A549 (cell line): ENCODE measurements around the gene NFKBIE. TPM values are rescaled to one million over a fixed set of nuclear protein-coding genes. Genes with fewer than 3 reads are reported as not detected.

Experiments used
- ATAC-seq, 2 experiments: fragments of 200-7000 bp in 1 of 2; fragments of >200 bp in 1 of 2; cut with Nextera tagmentation in 1 of 2; cut with Tn5 transposase in 1 of 2; 3 replicates each; pipeline versions ENCODE4 v1.8.0 to v1.9.1; 2018 to 2020; ENCODE audit warnings: mild to moderate bottlenecking in 1 of 2, moderate library complexity in 1 of 2
- CTCF ChIA-PET: fragments of 300-600 bp; sonication (Branson Sonifier 250); formaldehyde crosslinking; extraction: SDS; loops from one replicate; lab custom pipeline; 2021; ENCODE audit warnings: antibody characterized with exemption, inconsistent platforms; lab: Yijun Ruan, JAX
- POLR2A ChIA-PET: fragments of 350-600 bp; formaldehyde crosslinking; extraction: SDS; loops from one replicate; lab custom pipeline; 2021; ENCODE audit warnings: antibody characterized with exemption, inconsistent platforms; lab: Yijun Ruan, JAX
- DNase-seq, 2 experiments: peaks; one replicate each; pipeline versions ENCODE4 v3.0.0 to v3.0.0-alpha.2; 2011 to 2016; ENCODE audit warnings: low read depth in 1 of 2, low spot score in 1 of 2
- FAIRE-seq: peaks from 2 replicates; lab custom pipeline; 2011; peaks lifted over from hg19 to GRCh38; lab: Jason Lieb, UNC
- H3K27ac ChIP-seq, 2 experiments: fragments of >200 bp; sonication (Bioruptor Twin); formaldehyde crosslinking; 3 replicates each; pipeline ENCODE4 v1.5.1; 2016 to 2017
- H3K4me1 ChIP-seq: fragments of >200 bp; sonication (Bioruptor Twin); formaldehyde crosslinking; 3 replicates; pipeline ENCODE4 v1.6.1; 2016
- H3K4me2 ChIP-seq: fragments of >200 bp; sonication (Bioruptor Twin); formaldehyde crosslinking; 3 replicates; pipeline ENCODE4 v1.6.1; 2016
- H3K4me3 ChIP-seq: fragments of >200 bp; sonication (Bioruptor Twin); formaldehyde crosslinking; 3 replicates; pipeline ENCODE4 v1.5.1; 2016
- H3K9me3 ChIP-seq: fragments of >200 bp; sonication (Bioruptor Twin); formaldehyde crosslinking; 3 replicates; pipeline ENCODE4 v1.6.1; 2016
- CBX8 ChIP-seq: fragments of 200-600 bp; sonication (generic); IDR thresholded peaks from 2 replicates; pipeline ENCODE4 v1.6.1; 2016
- CEBPB ChIP-seq, 2 experiments: fragments of >200 bp in 1 of 2; sonication (Bioruptor Twin) in 1 of 2; formaldehyde crosslinking in 1 of 2; IDR thresholded peaks; 2 replicates each; pipeline ENCODE4 v1.6.1; 2012 to 2016
- EHMT2 ChIP-seq: fragments of 200-600 bp; sonication (generic); IDR thresholded peaks from 2 replicates; pipeline ENCODE4 v1.6.1; 2016; ENCODE audit warnings: antibody characterized with exemption, low read depth, mild to moderate bottlenecking, moderate library complexity
- FOSB ChIP-seq: fragments of 250-450 bp; sonication (Bioruptor Pico); IDR thresholded peaks from 2 replicates; pipeline ENCODE4 v1.5.0; 2020; ENCODE audit warnings: mild to moderate bottlenecking, moderate library complexity
- GATA3 ChIP-seq: IDR thresholded peaks from 2 replicates; pipeline ENCODE4 v1.6.1; 2012; ENCODE audit warnings: borderline replicate concordance
- HDAC2 ChIP-seq: fragments of 200-600 bp; sonication (generic); IDR thresholded peaks from 2 replicates; pipeline ENCODE4 v1.6.1; 2016
- HEYL ChIP-seq: fragments of 250-450 bp; sonication (Bioruptor Pico); IDR thresholded peaks from 2 replicates; pipeline ENCODE4 v1.8.0; 2021; ENCODE audit warnings: mild to moderate bottlenecking, moderate library complexity
- HOXA7 ChIP-seq: fragments of 250-450 bp; sonication (Bioruptor Pico); IDR thresholded peaks from 2 replicates; pipeline ENCODE4 v1.5.0; 2020; ENCODE audit warnings: mild to moderate bottlenecking, moderate library complexity
- HOXB13 ChIP-seq: fragments of 250-450 bp; sonication (Bioruptor Pico); IDR thresholded peaks from 2 replicates; pipeline ENCODE4 v1.5.0; 2020; ENCODE audit warnings: low read depth, mild to moderate bottlenecking, moderate library complexity
- HOXB5 ChIP-seq: fragments of 250-450 bp; sonication (Bioruptor Pico); IDR thresholded peaks from 2 replicates; pipeline ENCODE4 v1.5.0; 2020; ENCODE audit warnings: mild to moderate bottlenecking, moderate library complexity
- JUNB ChIP-seq: fragments of >200 bp; sonication (Bioruptor Twin); formaldehyde crosslinking; IDR thresholded peaks from 2 replicates; pipeline ENCODE4 v1.6.1; 2016
- MAFK ChIP-seq: fragments of 450-650 bp; IDR thresholded peaks from 2 replicates; pipeline ENCODE4 v1.6.1; 2014; ENCODE audit not compliant: partially characterized antibody
- MAZ ChIP-seq: fragments of 150-350 bp; IDR thresholded peaks from 2 replicates; pipeline ENCODE4 v1.6.1; 2014; ENCODE audit warnings: antibody characterized with exemption, low read depth, low read length, borderline replicate concordance
- NFE2L2 ChIP-seq: fragments of 150-350 bp; conservative IDR thresholded peaks from 2 replicates; pipeline ENCODE4 v1.6.1; 2014; ENCODE audit warnings: low read length
- NPAS2 ChIP-seq: fragments of 250-450 bp; sonication (Bioruptor Pico); IDR thresholded peaks from 2 replicates; pipeline ENCODE4 v1.8.0; 2022; ENCODE audit warnings: mild to moderate bottlenecking, moderate library complexity, borderline replicate concordance
- POLR2A ChIP-seq: IDR thresholded peaks from 2 replicates; pipeline ENCODE4 v1.6.1; 2012; ENCODE audit warnings: mild to moderate bottlenecking, low read length
- RAD21 ChIP-seq, 2 experiments: fragments of >200 bp in 1 of 2; sonication (Bioruptor Twin) in 1 of 2; formaldehyde crosslinking in 1 of 2; IDR thresholded peaks in 1 of 2; conservative IDR thresholded peaks in 1 of 2; 2 replicates in 1 of 2; 3 replicates in 1 of 2; pipeline ENCODE4 v1.6.1; 2012 to 2018; ENCODE audit warnings: inconsistent platforms in 1 of 2
- RNF2 ChIP-seq: fragments of 200-600 bp; sonication (generic); IDR thresholded peaks from 2 replicates; pipeline ENCODE4 v1.6.1; 2016; ENCODE audit warnings: low read depth, mild to moderate bottlenecking, antibody characterized with exemption, moderate library complexity, borderline replicate concordance
- TFCP2L1 ChIP-seq: fragments of 250-450 bp; sonication (Bioruptor Pico); IDR thresholded peaks from 2 replicates; pipeline ENCODE4 v1.5.0; 2021; ENCODE audit warnings: mild to moderate bottlenecking
- ZC3H11A ChIP-seq: fragments of 450-650 bp; IDR thresholded peaks from 2 replicates; pipeline ENCODE4 v1.6.1; 2014; ENCODE audit warnings: antibody characterized with exemption, mild to moderate bottlenecking
- ZFP36 ChIP-seq: fragments of 450-650 bp; IDR thresholded peaks from 2 replicates; pipeline ENCODE4 v1.6.1; 2014; ENCODE audit warnings: borderline replicate concordance; ENCODE audit not compliant: partially characterized antibody
- ZNF302 ChIP-seq: fragments of 250-450 bp; sonication (Bioruptor Pico); IDR thresholded peaks from 2 replicates; pipeline ENCODE4 v1.9.0; 2021; ENCODE audit warnings: inconsistent platforms, mild to moderate bottlenecking, moderate library complexity
- WGBS: methylation state at CpG from one replicate; pipeline ENCODE4 v1.1.6; 2017; ENCODE audit errors: missing lambda C conversion rate; 5-methylcytosine and 5-hydroxymethylcytosine counted together
- polyA plus RNA-seq, 4 experiments: library from polyadenylated mRNA; depleted of rRNA in 3 of 4; stranded (reverse); fragments of >200 nt; fragmentation: RNase III in 1 of 4; extraction: RNeasy Plus Mini Kit Qiagen cat#74134 plus additional on column Dnase treatment in 1 of 4; gene quantifications; 2 replicates in 3 of 4; 3 replicates in 1 of 4; pipeline ENCODE4 v1.2.3, GENCODE V29; 2011 to 2017
- TF ChIP-seq, protein P1 (sequence below): fragments of >200 bp; sonication (Bioruptor Twin); formaldehyde crosslinking; IDR thresholded peaks from 2 replicates; pipeline ENCODE4 v1.6.1; 2016
- TF ChIP-seq, protein P2 (sequence below): IDR thresholded peaks from 2 replicates; pipeline ENCODE4 v1.6.1; 2012; ENCODE audit warnings: low read depth, borderline replicate concordance
- TF ChIP-seq, protein P3 (sequence below): fragments of 200-600 bp; sonication (generic); IDR thresholded peaks from 2 replicates; pipeline ENCODE4 v1.6.1; 2016; ENCODE audit warnings: antibody characterized with exemption, mild to moderate bottlenecking, moderate library complexity
- TF ChIP-seq, protein P4 (sequence below): fragments of 450-650 bp; IDR thresholded peaks from 2 replicates; pipeline ENCODE4 v1.6.1; 2014; ENCODE audit warnings: antibody characterized with exemption
- TF ChIP-seq, protein P5 (sequence below): fragments of 250-450 bp; sonication (Bioruptor Pico); IDR thresholded peaks from 2 replicates; pipeline ENCODE4 v1.5.0; 2021; ENCODE audit warnings: mild to moderate bottlenecking, moderate library complexity, borderline replicate concordance

The NFKBIE gene
- polyA plus RNA-seq, 2 of the 4 experiments (the other 2 are of a cell fraction) = 6.0 to 6.3 TPM

DNA sequence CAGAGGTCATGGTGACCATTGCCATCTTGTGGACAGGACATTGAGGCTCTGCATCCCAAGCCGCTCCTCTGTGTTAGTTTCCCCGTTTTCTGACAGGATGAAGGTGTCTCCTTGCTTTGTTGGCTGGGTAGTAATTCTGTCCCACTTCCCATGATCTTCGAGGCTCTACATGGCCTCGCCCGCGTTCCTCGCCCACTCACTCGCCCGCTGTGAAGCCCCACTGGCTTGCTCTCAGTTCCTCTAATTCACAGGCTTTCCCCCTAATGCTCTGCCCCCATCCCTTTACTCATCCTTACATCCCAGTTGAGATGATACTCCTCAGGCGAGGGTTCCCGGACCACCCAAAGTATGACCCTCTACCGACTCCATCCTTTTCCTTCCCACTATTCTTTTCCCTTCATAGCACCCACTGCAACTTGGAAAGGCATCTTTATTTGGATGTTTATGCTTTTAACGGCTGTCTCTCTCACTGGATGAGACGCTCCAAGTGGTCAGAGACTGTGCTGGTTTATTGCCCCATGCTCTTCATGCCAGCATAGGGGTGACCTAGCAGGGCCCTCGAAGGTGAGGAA is 7.5 kb downstream of the NFKBIE start:
- DNase-seq (no peak), FAIRE-seq (no peak), ATAC-seq (no peak)
- Histone ChIP-seq H3K4me3 (peak overlapping the region; percentile 96), H3K9me3 (no peaks in the 10 kb centered on the region), H3K4me2 (peak overlapping the region; percentile 88), H3K4me1 (peaks cover 28% of the 10 kb centered on the region), H3K27ac (peak overlapping the region; percentile 93 to 99)
- 34% methylated on average over 15 of the region's 15 CpGs for WGBS
- CTCF ChIA-PET = interaction anchor here (0.8 to 3.7 kb wide), 4 partner anchors 10 to 81 kb away, joined by 3 to 16 read pairs (median 4); partner anchors contain the start of gene MYMX
- POLR2A ChIA-PET = interaction anchor here (1.7 kb wide), 1 partner anchor 11 kb away, joined by 38 read pairs; the partner anchor contains the start of gene HSP90AB1
- TF ChIP-seq RAD21 (conservative IDR thresholded peaks at IDR 0.05 in 1 of 2, IDR thresholded peaks at IDR 0.05 in 1 of 2) = no peak
- no peak for TF ChIP-seq RNF2
- no peak for TF ChIP-seq POLR2A
- TF ChIP-seq CEBPB (IDR thresholded peaks at IDR 0.05) = no peak
- no peak for TF ChIP-seq CBX8
- TF ChIP-seq TFCP2L1 (CRISPR knock-in tag) = no peak
- TF ChIP-seq NPAS2 (CRISPR knock-in tag) = no peak
- TF ChIP-seq HDAC2 = no peak
- TF ChIP-seq, protein P1, sequence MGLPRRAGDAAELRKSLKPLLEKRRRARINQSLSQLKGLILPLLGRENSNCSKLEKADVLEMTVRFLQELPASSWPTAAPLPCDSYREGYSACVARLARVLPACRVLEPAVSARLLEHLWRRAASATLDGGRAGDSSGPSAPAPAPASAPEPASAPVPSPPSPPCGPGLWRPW = no peak
- no peak for TF ChIP-seq JUNB
- TF ChIP-seq HEYL (CRISPR knock-in tag) = no peak
- TF ChIP-seq MAFK = no peak
- TF ChIP-seq HOXA7 = no peak
- no peak for TF ChIP-seq ZNF302 (CRISPR knock-in tag)

DNA sequence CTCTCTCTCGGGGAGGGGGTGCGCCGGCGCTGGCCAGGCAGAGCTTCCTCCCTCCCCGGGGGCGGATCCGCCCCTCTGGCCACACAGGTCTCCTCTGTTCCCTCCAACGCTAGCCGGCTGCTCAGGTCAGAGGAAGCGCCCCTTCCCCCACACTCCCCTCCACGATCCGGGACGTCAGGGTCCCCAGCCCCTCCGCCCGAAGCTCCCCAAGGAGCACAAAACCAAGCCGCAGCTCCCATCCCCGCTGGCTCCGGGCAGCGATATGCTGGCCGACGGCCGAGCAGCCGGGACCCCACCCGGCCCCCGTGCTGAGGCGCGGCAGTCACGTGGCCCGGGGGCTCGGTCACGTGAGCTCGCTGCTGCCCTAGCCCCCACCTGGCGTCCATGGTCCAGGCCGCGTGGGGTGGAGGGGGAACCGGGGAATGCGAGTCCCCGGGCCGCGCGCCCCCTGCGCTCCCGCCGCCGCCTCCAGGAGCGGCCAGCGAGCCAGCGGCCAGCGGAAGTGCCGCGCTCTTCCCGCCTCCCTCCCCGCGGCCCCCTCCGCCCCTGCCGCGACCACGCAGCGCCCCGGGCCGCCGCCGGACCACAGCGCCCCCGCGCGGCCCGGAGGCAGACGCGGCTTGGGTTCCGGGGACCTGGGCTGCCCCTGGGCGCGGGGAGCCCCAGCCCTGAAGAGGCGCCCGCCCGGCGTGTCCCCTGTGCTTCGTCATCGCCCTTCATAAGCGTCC is 8.2 kb downstream of the NFKBIE start, which contains the start of gene SLC35B2:
Gene SLC35B2 (minus strand): TSS at position 504 of the 728 bp plus-strand sequence. CDS start 118 bp downstream, at position 386.
- peak within 1 kb of the TSS; percentile 88 for H3K4me2 ChIP-seq
- POLR2A ChIA-PET = interaction anchor here (1.2 to 1.7 kb wide), 2 partner anchors 10 to 161 kb away, joined by 4 to 38 read pairs; partner anchors contain the start of gene HSP90AB1
- H3K27ac ChIP-seq = peak within 1 kb of the TSS; percentile 93 to 99
- H3K9me3 ChIP-seq = no peaks in the 10 kb centered on the region
- H3K4me3 ChIP-seq = peak within 1 kb of the TSS; percentile 96
- DNase-seq (peak; percentile 48 to 55), FAIRE-seq (no peak), ATAC-seq (peak; percentile 48 to 54)
- CTCF ChIA-PET = interaction anchor here (0.6 to 3.7 kb wide), 14 partner anchors 10 to 161 kb away, joined by 3 to 29 read pairs (median 4); partner anchors contain the start of genes HSP90AB1 and MYMX
- peaks cover 26% of the 10 kb centered on the region for H3K4me1 ChIP-seq
- 0% methylated on average over 8 of the region's 80 CpGs for WGBS
- TF ChIP-seq ZC3H11A (no peak), CEBPB (IDR thresholded peaks at IDR 0.05) (no peak), FOSB (CRISPR knock-in tag) (no peak), ZFP36 (no peak), EHMT2 (no peak), RAD21 (conservative IDR thresholded peaks at IDR 0.05 in 1 of 2, IDR thresholded peaks at IDR 0.05 in 1 of 2) (no peak), TFCP2L1 (CRISPR knock-in tag) (no peak), HOXB5 (CRISPR knock-in tag) (no peak; the same call in 1 of the 2 replicates), MAZ (no peak), HOXA7 (no peak), GATA3 (no peak), HOXB13 (CRISPR knock-in tag) (no peak), NPAS2 (CRISPR knock-in tag) (peak; percentile 89), NFE2L2 (no peak), POLR2A (peak; percentile 51), JUNB (no peak), HEYL (CRISPR knock-in tag) (no peak)
- TF ChIP-seq, protein P2, sequence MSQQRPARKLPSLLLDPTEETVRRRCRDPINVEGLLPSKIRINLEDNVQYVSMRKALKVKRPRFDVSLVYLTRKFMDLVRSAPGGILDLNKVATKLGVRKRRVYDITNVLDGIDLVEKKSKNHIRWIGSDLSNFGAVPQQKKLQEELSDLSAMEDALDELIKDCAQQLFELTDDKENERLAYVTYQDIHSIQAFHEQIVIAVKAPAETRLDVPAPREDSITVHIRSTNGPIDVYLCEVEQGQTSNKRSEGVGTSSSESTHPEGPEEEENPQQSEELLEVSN = no peak
- TF ChIP-seq, protein P3, sequence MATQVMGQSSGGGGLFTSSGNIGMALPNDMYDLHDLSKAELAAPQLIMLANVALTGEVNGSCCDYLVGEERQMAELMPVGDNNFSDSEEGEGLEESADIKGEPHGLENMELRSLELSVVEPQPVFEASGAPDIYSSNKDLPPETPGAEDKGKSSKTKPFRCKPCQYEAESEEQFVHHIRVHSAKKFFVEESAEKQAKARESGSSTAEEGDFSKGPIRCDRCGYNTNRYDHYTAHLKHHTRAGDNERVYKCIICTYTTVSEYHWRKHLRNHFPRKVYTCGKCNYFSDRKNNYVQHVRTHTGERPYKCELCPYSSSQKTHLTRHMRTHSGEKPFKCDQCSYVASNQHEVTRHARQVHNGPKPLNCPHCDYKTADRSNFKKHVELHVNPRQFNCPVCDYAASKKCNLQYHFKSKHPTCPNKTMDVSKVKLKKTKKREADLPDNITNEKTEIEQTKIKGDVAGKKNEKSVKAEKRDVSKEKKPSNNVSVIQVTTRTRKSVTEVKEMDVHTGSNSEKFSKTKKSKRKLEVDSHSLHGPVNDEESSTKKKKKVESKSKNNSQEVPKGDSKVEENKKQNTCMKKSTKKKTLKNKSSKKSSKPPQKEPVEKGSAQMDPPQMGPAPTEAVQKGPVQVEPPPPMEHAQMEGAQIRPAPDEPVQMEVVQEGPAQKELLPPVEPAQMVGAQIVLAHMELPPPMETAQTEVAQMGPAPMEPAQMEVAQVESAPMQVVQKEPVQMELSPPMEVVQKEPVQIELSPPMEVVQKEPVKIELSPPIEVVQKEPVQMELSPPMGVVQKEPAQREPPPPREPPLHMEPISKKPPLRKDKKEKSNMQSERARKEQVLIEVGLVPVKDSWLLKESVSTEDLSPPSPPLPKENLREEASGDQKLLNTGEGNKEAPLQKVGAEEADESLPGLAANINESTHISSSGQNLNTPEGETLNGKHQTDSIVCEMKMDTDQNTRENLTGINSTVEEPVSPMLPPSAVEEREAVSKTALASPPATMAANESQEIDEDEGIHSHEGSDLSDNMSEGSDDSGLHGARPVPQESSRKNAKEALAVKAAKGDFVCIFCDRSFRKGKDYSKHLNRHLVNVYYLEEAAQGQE = no peak
- TF ChIP-seq, protein P4, sequence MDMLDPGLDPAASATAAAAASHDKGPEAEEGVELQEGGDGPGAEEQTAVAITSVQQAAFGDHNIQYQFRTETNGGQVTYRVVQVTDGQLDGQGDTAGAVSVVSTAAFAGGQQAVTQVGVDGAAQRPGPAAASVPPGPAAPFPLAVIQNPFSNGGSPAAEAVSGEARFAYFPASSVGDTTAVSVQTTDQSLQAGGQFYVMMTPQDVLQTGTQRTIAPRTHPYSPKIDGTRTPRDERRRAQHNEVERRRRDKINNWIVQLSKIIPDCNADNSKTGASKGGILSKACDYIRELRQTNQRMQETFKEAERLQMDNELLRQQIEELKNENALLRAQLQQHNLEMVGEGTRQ = peak; percentile 98
- TF ChIP-seq, protein P5, sequence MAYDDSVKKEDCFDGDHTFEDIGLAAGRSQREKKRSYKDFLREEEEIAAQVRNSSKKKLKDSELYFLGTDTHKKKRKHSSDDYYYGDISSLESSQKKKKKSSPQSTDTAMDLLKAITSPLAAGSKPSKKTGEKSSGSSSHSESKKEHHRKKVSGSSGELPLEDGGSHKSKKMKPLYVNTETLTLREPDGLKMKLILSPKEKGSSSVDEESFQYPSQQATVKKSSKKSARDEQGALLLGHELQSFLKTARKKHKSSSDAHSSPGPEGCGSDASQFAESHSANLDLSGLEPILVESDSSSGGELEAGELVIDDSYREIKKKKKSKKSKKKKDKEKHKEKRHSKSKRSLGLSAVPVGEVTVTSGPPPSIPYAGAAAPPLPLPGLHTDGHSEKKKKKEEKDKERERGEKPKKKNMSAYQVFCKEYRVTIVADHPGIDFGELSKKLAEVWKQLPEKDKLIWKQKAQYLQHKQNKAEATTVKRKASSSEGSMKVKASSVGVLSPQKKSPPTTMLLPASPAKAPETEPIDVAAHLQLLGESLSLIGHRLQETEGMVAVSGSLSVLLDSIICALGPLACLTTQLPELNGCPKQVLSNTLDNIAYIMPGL (CRISPR knock-in tag) = no peak
- TF ChIP-seq, protein P1 = no peak
